Measurements from ENCODE around the gene EMD.

DNA sequence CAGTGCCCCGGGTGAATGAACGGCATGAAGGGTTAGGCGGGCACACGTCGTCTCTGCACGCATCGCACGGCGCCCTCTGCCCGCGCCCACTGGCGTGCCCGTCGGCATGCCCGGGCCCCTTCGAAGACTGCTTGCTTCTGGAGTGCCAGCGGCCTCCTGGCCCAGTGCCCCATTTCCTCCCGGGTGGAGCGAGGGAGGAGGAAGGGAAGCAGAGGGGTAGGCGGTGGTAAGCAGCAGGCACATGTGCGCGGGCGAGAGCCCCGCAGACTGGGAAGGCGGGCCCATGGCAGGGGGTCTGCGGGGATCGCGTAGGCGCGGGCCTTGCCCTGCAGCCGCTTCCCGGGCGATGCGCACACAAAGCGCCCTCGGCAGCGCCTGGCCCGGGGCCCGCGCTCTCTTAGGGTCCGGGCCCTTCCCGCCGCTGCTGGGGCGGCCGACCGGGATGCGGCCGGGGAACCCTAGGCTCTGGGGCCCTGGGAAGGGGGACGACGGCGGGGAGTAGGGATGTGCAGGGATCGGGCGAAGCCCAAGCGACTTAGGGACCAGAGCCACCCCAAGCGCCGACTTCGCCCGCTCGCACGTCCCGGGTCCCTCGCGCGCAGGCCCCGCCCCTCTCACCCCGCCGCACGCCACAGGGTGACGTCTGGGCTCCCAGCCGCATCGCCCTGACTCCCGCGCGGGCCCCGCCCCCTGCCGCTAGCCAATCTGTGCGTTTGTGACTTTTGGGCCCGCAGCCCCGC is 866 bp upstream of the EMD start:
- TF ChIP-seq, protein P1, sequence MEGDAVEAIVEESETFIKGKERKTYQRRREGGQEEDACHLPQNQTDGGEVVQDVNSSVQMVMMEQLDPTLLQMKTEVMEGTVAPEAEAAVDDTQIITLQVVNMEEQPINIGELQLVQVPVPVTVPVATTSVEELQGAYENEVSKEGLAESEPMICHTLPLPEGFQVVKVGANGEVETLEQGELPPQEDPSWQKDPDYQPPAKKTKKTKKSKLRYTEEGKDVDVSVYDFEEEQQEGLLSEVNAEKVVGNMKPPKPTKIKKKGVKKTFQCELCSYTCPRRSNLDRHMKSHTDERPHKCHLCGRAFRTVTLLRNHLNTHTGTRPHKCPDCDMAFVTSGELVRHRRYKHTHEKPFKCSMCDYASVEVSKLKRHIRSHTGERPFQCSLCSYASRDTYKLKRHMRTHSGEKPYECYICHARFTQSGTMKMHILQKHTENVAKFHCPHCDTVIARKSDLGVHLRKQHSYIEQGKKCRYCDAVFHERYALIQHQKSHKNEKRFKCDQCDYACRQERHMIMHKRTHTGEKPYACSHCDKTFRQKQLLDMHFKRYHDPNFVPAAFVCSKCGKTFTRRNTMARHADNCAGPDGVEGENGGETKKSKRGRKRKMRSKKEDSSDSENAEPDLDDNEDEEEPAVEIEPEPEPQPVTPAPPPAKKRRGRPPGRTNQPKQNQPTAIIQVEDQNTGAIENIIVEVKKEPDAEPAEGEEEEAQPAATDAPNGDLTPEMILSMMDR (IDR thresholded peaks at IDR 0.05; ENCODE audit: insufficient read depth, low read length, poor library complexity, severe bottlenecking): no peak
- no peak for TF ChIP-seq EZH2phosphoT487 (conservative IDR thresholded peaks at IDR 0.05; ENCODE audit: low read length)

Measured in SU-DHL-6 (cell line).